Measurements from ENCODE around the gene EFS.

EFS gene

DNA sequence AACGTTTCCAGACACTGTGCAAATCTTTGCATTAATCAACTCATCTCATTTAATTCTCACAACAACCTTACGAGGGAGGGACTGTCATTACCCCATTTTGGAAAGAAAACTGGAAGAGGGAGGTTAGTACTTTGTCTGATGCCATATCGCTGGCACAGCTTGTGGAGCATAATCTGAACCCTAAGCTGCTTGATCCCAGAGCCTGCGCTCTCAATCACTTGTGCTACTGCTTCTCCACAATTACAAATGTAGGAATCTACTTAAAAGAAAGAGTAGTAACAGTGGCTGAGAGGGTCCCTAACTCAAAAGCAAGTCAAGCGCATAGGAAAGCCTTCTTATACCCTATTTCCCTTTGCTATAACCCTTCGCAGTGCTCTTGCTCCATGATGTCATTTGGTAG lies 3.2 kb downstream of the EFS start:
- DNase-seq (ENCODE audit: insufficient read length, low spot score) (peak; percentile 57), FAIRE-seq (peak; percentile 67)
- TF ChIP-seq, protein P1, sequence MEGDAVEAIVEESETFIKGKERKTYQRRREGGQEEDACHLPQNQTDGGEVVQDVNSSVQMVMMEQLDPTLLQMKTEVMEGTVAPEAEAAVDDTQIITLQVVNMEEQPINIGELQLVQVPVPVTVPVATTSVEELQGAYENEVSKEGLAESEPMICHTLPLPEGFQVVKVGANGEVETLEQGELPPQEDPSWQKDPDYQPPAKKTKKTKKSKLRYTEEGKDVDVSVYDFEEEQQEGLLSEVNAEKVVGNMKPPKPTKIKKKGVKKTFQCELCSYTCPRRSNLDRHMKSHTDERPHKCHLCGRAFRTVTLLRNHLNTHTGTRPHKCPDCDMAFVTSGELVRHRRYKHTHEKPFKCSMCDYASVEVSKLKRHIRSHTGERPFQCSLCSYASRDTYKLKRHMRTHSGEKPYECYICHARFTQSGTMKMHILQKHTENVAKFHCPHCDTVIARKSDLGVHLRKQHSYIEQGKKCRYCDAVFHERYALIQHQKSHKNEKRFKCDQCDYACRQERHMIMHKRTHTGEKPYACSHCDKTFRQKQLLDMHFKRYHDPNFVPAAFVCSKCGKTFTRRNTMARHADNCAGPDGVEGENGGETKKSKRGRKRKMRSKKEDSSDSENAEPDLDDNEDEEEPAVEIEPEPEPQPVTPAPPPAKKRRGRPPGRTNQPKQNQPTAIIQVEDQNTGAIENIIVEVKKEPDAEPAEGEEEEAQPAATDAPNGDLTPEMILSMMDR (IDR thresholded peaks at IDR 0.05; ENCODE audit: insufficient read depth, missing control alignments), result no peak

DNA sequence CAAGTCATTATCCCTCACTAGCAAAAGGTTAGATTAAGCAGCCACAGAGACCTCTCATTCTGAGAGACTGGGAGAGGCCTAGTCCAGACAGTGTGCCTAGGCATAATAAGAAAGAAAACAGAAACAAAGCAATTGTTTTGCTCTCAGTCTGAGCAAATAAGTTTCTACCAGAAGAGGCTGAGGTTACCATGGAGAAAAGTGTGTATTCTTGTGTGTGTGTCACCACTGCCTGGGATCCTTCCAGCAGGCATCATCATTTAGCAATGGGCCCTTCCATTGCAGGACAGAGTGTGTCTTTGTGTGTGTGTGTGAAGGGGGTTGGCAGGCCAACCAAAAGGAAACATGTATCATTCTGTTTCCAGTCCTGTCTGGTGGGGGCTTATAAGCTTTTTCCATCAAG lies 3.7 kb downstream of the EFS start:
- DNase-seq (ENCODE audit: insufficient read length, low spot score), result no peak
- TF ChIP-seq, protein P1 (IDR thresholded peaks at IDR 0.05; ENCODE audit: insufficient read depth, missing control alignments), result no peak
- FAIRE-seq, result no peak

DNA sequence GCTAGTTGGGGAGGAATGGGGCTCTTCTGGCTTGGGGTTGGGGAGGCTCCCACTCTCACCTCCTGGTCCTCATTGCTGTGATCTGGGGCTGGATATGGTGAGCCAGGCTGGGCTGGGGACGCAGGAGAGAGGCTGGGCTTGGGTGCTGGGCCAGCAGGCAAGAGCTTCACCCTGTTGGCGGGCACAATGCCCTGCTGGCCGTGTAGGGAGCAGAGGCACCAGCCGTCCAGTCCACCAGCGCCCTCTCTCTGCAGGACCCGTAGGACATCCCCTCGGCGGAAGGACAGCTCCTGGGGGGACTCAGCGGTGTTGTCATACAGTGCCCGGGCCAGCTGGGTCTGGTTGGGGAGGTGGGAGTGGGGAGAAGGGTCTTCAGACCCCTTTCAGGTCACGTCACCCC lies 4.5 kb downstream of the EFS start:
- FAIRE-seq (no peak), DNase-seq (ENCODE audit: insufficient read length, low spot score) (peak; percentile 26)
- TF ChIP-seq, protein P1 (IDR thresholded peaks at IDR 0.05; ENCODE audit: insufficient read depth, missing control alignments), result no peak

DNA sequence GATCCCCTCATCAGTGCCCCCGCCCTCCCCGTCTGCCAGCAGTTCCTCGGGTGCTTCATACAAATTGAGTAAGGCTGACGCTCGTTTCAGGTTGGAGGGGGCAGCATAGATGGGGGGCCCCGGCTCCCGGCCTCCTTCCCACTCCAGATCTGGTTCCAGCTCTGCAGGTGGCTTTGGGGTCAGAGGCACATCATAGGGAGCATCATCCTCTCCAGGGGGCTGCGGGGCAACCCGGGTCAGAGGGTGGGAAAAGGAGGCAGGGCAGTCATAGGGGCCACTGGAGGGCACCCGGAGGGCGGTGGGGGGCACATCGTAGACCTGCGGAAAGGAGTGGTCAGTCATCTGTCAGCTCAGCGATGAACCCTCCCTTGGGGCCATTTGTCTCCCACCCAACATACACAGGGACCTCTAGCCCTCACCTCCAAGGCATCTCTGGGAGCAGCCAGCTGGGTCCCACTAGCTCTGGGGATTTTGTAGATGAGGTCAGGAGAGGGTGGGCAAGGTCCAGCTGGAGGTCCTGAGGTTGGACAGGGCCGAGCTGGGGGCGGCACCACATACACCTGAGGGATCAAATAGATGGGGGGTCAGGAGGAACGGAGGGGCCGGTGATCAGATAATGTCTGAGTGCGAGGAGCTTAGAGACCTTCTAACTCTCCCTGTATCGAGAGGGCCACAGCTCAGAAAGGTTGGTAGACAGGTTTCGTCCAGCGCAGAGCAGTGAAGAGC lies 5.1 kb downstream of the EFS start:
- peak; percentile 8 for DNase-seq (ENCODE audit: insufficient read length, low spot score)
- FAIRE-seq, result no peak
- TF ChIP-seq, protein P1 (IDR thresholded peaks at IDR 0.05; ENCODE audit: insufficient read depth, missing control alignments), result no peak

DNA sequence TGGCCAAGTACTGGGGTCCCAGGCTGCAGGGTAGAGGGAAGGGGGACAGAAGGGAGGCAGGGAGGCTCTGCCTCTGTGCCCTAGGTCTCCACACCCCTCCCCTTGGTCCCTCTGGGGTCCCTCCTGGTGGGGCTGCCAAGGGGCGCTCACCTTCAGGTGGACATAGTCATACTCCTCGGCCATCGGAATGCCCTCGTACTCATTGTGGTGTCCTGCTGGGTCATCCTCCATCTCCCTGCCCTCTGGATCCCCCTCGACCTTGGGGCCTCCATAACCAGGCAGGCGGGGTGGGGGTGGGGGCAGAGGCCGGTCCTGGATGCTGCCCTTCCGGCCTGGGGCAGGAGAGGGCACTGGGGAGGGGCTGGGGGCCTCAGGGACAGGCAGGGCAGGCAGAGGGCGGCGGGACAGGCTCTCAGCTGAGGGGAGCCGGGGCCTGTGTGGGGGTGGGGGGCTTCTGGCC lies 5.8 kb downstream of the EFS start:
- TF ChIP-seq, protein P1 (IDR thresholded peaks at IDR 0.05; ENCODE audit: insufficient read depth, missing control alignments), result no peak
- FAIRE-seq, result no peak
- DNase-seq (ENCODE audit: insufficient read length, low spot score), result no peak

DNA sequence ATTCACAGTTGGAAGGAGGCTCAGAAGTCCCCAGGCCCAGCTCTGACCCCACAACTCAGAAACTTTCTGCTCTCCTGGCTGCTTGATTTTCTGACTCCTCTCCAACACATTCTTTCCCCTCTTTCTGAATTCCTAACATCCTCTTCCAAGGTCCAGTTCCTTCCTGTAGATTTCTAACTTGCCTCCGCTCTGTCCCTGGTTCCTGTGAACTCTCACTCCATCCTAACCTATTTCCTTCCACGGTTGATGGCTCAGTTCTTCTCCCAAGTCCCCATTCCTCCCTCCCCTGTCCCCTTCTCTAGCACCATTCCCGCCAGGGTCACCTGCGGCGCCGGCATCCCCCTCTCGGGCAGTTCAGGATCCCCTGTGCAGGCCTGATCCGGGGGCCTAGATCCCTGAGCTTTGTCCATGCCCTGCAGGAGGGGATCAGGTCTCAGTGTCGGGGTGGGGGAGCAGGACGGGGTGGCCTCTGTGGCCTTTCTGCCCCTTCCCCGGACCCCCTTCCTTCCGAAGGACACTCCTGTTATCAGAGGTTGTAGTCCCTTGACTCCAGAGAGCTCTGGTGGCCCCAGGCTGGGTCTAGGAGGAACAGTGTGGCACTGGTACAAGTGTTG lies 6.3 kb downstream of the EFS start:
- peak; percentile 10 for DNase-seq (ENCODE audit: insufficient read length, low spot score)
- FAIRE-seq, result no peak
- TF ChIP-seq, protein P1 (IDR thresholded peaks at IDR 0.05; ENCODE audit: insufficient read depth, missing control alignments), result no peak

DNA sequence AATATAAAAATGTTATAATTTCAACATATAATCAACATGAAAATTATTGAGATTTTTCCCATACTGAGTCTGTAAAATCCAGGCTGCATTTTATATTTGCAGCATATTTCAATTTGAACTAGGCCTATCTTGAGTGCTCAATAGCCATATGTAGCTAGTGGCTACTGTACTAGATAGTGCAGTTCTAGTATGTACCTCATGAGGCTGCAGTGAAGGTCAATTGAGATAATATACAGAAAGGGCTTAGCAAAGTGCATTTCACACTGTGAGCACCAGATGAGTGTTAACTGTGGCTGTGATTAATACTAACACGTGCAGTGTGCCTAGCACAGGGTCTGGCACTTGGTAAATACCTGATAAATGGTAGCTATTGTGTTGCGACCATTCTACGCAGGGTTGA lies 6.9 kb downstream of the EFS start:
- no peak for FAIRE-seq
- TF ChIP-seq, protein P1 (IDR thresholded peaks at IDR 0.05; ENCODE audit: insufficient read depth, missing control alignments), result no peak
- peak; percentile 16 for DNase-seq (ENCODE audit: insufficient read length, low spot score)

Data from D721Med (cell line).